Naive thymus-derived CD8-positive, alpha-beta T cell (primary cell): ENCODE measurements around the gene MATN1. TPM values are rescaled to one million over a fixed set of nuclear protein-coding genes. Genes with fewer than 3 reads are reported as not detected.

Experiments
- ATAC-seq, 2 donors: fragments of 150-1000 bp; cut with Tn5 transposase in 1 of 2; sonication (Bioruptor Pico), chemical (Tn5 transposase) in 1 of 2; 1 replicate in 1 of 2; 2 replicates in 1 of 2; pipeline ENCODE4 v1.10.0; 2021; ENCODE audit warnings: mild to moderate bottlenecking in 2 of 2, moderate library complexity in 2 of 2
- POLR2A ChIA-PET: fragments of 350-600 bp; sonication (Branson Sonifier 250); formaldehyde crosslinking; loops from one replicate; lab custom pipeline; 2021; ENCODE audit warnings: antibody characterized with exemption; lab: Charles Lee
- DNase-seq, 10 donors: peaks; one replicate each; pipeline versions ENCODE4 v3.0.0 to v3.0.0-alpha.2; 2020 to 2022
- H3K27ac Mint-ChIP-seq, 10 donors: one replicate each; pipeline ENCODE4 v1.8.0; 2020 to 2022; ENCODE audit warnings: mild to moderate bottlenecking in 10 of 10, mixed read lengths in 10 of 10, moderate library complexity in 4 of 10, inconsistent platforms in 1 of 10
- H3K27me3 Mint-ChIP-seq, 5 donors: one replicate each; pipeline ENCODE4 v1.8.0; 2021 to 2022; ENCODE audit warnings: mixed read lengths in 5 of 5
- H3K36me3 Mint-ChIP-seq, 3 donors: one replicate each; pipeline ENCODE4 v1.8.0; 2020 to 2022; ENCODE audit warnings: mixed read lengths in 3 of 3, mild to moderate bottlenecking in 2 of 3, inconsistent platforms in 1 of 3
- H3K4me1 Mint-ChIP-seq, 4 donors: one replicate each; pipeline ENCODE4 v1.8.0; 2021 to 2022; ENCODE audit warnings: mixed read lengths in 4 of 4
- H3K4me3 Mint-ChIP-seq, 10 donors: one replicate each; pipeline ENCODE4 v1.8.0; 2020 to 2022; ENCODE audit warnings: mild to moderate bottlenecking in 10 of 10, mixed read lengths in 10 of 10, moderate library complexity in 6 of 10, inconsistent platforms in 1 of 10
- H3K9me3 Mint-ChIP-seq, 9 donors: one replicate each; pipeline ENCODE4 v1.8.0; 2020 to 2022; ENCODE audit warnings: mixed read lengths in 9 of 9, mild to moderate bottlenecking in 3 of 9, inconsistent platforms in 1 of 9, moderate library complexity in 1 of 9
- polyA plus RNA-seq, 3 donors: library from polyadenylated mRNA; unstranded; fragments of 300-500 nt; fragmentation: Illumina TruSeq; gene quantifications; one replicate each; pipeline ENCODE4 v1.2.3, GENCODE V29; 2021
- total RNA-seq, 8 experiments: library from RNA in 2 of 8; stranded (reverse) in 2 of 8; gene quantifications; one replicate each; pipeline ENCODE4 v1.2.3 and lab custom pipeline; 2021 to 2026

Gene MATN1
- total and polyA plus RNA-seq, 5 experiments from 2014 or later, result 0.07 to 0.96 (median 0.47) TPM; not detected in 2

DNA sequence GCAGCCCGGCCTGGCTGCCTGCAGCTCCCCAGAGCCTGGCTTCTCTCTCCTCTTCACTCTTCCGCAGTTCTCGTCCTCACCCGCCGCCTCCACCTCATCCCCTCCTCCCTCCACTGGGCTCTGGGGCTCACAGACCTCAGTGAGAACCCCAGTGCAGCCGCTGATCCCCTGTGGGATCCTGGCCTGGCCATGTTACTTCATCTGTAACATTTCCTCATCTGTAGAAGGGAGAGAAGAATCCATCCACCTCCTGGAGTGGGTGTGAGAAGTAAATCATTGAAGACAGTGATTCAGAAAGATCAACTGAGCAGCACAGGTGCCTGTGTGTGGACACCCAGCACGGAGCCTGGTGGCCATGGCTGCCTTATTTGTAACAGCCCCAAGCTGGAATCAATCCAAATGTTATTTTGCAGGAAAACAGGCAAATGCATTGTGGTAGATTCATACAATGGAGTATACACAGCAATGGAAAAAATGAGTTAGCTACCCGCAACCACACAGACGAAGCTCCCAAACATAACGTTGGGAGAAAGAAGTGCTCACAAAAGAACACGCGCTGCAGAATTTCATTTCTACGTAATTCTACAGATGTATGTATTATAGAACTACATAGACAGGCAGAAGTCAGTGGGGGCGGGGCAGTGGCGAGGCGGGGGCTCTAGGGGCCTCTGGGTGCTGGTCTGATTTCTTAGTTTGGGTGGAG is 25.5 kb upstream of the MATN1 start:
- no peaks in the 10 kb centered on the region for H3K9me3 Mint-ChIP-seq
- H3K4me1 Mint-ChIP-seq, result peaks cover 63 to 100% (median 98%) of the 10 kb centered on the region in 4 donors
- peaks cover 0 to 46% (median 6%) of the 10 kb centered on the region in 3 donors for H3K36me3 Mint-ChIP-seq
- peak overlapping the region; percentile 90 to 99 (median 99) for H3K27ac Mint-ChIP-seq
- DNase-seq (peak in 1 of 10 donors; percentile 38), ATAC-seq (peak in 1 of 2 donors; percentile 16)
- peak overlapping the region; percentile 75 to 100 (median 98) for H3K4me3 Mint-ChIP-seq
- POLR2A ChIA-PET, result interaction anchor here (1.0 to 41.4 kb wide), 4 partner anchors 7 to 34 kb away, joined by 4 to 1432 read pairs (median 718); partner anchors contain the start of genes LAPTM5 and MATN1
- H3K27me3 Mint-ChIP-seq, result no peaks in the 10 kb centered on the region

DNA sequence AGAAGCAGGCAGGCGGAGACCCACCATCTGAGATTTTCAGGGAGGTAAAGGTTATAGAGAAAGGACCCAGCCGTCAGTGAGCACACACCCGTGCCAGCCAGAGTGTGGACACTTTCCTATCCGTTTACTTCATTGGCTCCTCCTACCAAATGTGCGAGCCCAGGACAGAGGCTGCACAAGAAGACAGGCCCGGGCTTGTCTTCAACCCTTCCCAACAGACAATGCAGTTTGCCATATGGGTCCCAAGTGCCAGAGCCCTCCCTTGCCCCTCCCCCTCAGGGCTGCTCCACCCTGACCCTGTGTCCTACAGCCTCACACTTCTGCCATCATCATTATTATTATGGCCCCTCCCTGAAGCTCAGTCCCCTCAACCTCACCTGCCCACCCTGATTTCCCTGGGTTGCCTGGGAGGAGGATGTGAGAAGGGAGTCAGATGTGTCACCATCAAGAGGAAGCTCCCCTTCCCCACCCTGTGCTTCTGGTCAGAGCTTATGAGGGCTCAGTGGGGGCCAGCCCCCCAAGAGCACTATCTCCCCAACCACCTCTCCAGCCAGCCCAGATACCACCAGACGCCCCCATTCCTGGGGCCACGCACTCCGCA is 24.8 kb upstream of the MATN1 start:
- POLR2A ChIA-PET, result interaction anchor here (1.1 to 41.4 kb wide), 3 partner anchors 7 to 34 kb away, joined by 4 to 1432 read pairs (median 1432); partner anchors contain the start of genes LAPTM5 and MATN1
- peak overlapping the region; percentile 90 to 99 (median 99) for H3K27ac Mint-ChIP-seq
- no peaks in the 10 kb centered on the region for H3K27me3 Mint-ChIP-seq
- ATAC-seq (no peak), DNase-seq (no peak)
- no peaks in the 10 kb centered on the region for H3K9me3 Mint-ChIP-seq
- peak overlapping the region; percentile 75 to 100 (median 98) for H3K4me3 Mint-ChIP-seq
- H3K36me3 Mint-ChIP-seq, result peaks cover 0 to 44% (median 6%) of the 10 kb centered on the region in 3 donors
- H3K4me1 Mint-ChIP-seq, result peaks cover 62 to 100% (median 98%) of the 10 kb centered on the region in 4 donors

DNA sequence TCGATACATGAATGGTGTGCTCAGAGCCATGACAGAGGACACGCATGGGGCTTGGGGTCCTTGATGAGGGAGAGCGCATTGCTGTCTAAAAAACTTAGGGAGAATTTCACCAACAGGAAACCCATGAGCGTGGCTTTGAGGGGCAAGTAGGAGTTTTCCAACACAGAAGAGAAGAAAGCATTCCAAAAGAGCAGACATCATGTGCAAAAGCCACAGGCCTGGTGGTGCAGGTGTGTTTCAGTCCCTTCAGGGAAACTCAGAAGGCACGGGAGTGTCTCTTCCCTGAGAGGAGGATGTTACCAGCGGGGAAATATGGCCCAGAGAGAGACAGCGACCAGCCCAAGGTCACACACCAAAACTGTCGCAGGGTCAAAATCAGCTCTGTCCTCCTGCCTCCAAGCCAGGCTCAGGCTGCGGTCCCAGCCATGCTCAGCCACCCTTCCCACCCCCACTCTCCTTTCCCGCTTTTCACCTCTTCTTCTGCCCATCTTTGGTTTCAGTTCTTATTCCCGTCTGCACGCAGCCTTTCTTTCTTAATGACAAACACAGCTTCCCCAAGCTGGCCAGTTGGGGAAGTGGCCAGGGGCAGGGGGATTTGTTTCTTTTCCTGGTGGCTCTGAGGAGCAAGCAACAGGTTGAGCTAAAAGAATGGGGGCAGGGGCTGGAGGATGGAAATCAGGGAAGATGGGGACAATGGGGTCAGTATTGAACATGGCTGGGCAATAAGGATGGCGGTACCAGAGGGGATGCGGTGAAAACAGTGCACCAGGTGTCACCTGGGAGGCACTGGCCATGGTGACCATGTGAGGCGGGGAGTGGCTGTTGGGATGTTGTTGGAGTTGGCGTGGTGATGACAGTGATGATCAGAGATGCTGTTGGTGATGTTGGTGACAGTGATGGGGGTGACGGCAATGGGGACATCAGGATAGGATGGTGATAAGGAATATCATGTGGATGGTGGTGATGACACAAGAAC is 23.9 kb upstream of the MATN1 start:
- Mint-ChIP-seq H3K4me3 (peak overlapping the region; percentile 72 to 100 (median 98)), H3K4me1 (peaks cover 61 to 100% (median 99%) of the 10 kb centered on the region in 4 donors), H3K36me3 (peaks cover 0 to 41% (median 6%) of the 10 kb centered on the region in 3 donors), H3K27me3 (no peaks in the 10 kb centered on the region), H3K9me3 (no peaks in the 10 kb centered on the region), H3K27ac (peak overlapping the region; percentile 90 to 99 (median 99))
- no peak for ATAC-seq
- DNase-seq, result no peak
- POLR2A ChIA-PET, result interaction anchor here (0.7 to 41.4 kb wide), 4 partner anchors 8 to 249 kb away, joined by 3 to 1432 read pairs (median 718); partner anchors contain the start of genes LAPTM5 and MATN1

DNA sequence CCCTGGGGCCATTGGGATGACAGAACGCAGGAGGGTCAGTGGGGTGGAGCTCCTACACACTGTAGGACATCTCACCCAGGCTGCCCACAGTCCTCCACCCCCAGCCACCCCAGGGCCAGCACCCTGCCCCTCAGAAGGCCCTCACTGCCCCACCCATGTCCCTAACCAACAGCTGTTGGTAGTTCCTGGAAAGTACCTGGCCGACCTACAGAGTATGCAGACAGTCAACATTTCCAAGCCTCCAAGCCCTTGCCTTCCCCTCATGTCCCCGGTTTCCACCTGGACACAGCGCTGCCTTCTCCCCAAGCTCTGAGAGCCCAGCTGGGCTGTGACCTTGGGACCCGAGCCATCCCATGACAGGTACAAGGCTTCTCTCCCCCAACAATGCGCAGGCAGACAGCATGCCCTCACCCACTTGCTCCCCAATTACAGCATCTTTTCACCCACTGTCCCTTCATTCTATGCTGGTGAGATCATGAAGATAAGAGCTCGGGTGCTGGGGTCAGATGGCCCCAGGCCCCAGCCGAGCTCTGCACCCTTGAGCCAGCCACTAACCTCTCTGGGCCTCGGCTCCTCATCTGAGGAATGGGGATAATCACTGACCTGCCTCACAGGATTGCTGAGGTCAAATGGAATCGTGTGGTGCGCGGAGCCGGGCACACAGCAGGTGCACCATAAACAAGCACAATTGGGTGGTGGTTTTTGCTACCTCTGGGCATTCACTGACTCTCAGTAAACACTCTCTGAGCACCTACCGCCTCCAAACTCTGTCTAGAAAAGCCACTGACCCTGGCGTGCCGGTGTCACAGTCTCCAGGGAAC is 23.0 kb upstream of the MATN1 start:
- Mint-ChIP-seq H3K36me3 (peaks cover 0 to 44% (median 9%) of the 10 kb centered on the region in 3 donors), H3K27ac (peak overlapping the region; percentile 90 to 99 (median 99)), H3K4me1 (peaks cover 64 to 100% (median 99%) of the 10 kb centered on the region in 4 donors), H3K4me3 (peak overlapping the region; percentile 72 to 100 (median 98)), H3K9me3 (no peaks in the 10 kb centered on the region), H3K27me3 (no peaks in the 10 kb centered on the region)
- POLR2A ChIA-PET, result interaction anchor here (30.9 to 41.4 kb wide), 2 partner anchors 9 kb away, joined by 1432 read pairs; partner anchors contain the start of genes LAPTM5 and MATN1
- ATAC-seq (no peak), DNase-seq (no peak)

DNA sequence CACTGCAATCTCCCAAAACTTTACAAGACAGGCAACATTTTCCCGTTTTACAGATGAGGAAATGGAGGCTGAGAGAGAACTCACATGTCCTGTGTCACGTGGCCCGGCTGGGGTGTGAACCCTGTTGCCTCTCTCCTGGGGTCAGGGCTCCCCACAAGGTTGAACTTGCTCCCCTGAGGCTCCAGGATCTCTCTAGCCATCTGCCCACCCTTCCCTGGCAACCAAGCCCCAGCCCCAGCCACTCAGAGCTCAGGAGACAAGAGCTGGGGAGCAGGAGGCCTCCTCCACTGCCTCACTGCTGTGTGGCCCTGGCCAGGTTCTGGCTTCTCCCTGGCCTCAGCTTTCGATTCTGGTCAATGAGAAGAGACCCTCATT is 22.4 kb upstream of the MATN1 start:
- DNase-seq (no peak), ATAC-seq (no peak)
- no peaks in the 10 kb centered on the region for H3K27me3 Mint-ChIP-seq
- no peaks in the 10 kb centered on the region for H3K9me3 Mint-ChIP-seq
- peaks cover 0 to 50% (median 15%) of the 10 kb centered on the region in 3 donors for H3K36me3 Mint-ChIP-seq
- peak overlapping the region; percentile 72 to 100 (median 98) for H3K4me3 Mint-ChIP-seq
- H3K4me1 Mint-ChIP-seq, result peaks cover 70 to 100% (median 99%) of the 10 kb centered on the region in 4 donors
- POLR2A ChIA-PET, result interaction anchor here (1.5 to 41.4 kb wide), 3 partner anchors 8 to 1819 kb away, joined by 3 to 1432 read pairs (median 1432); partner anchors contain the start of genes LAPTM5 and MATN1
- peak overlapping the region; percentile 90 to 99 (median 99) for H3K27ac Mint-ChIP-seq

DNA sequence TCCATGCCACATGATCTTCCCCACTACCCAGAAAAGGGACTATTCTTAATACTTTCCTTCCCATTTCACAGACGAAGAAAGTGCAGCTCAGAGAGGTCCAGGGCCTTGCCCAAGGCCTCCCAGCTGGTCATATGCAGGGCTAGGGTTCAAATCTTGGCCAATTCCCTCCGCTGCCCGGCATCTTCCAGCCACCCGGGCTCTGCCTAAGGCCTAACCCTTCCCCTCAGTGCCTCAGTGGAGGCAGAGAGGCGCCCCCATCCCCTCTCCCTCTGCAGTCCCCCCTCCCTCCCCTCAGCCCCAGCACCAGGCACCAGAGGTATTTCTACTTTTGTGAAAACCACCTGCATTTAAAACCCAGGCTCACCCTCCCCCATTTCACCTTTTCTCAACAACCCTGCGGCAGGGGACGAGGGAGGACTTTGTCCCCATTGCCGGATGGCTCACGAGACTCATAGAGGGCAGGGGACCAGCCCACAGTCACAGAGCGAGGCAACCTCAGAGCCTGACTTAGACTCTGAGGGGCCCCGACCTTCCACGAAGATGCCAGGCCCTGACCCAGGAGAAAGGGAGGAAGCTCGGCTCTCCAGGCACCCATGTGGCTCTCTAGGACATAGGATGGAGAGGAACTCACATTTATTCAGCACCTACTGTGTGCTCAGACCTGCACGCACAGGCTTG is 21.9 kb upstream of the MATN1 start:
- H3K27me3 Mint-ChIP-seq, result no peaks in the 10 kb centered on the region
- H3K9me3 Mint-ChIP-seq, result no peaks in the 10 kb centered on the region
- ATAC-seq (no peak), DNase-seq (no peak)
- H3K4me3 Mint-ChIP-seq, result peak overlapping the region; percentile 72 to 100 (median 98)
- peaks cover 75 to 100% (median 99%) of the 10 kb centered on the region in 4 donors for H3K4me1 Mint-ChIP-seq
- POLR2A ChIA-PET, result interaction anchor here (0.6 to 41.4 kb wide), 4 partner anchors 8 to 1818 kb away, joined by 3 to 1432 read pairs (median 718); partner anchors contain the start of genes LAPTM5 and MATN1
- H3K27ac Mint-ChIP-seq, result peak overlapping the region; percentile 90 to 99 (median 99)
- H3K36me3 Mint-ChIP-seq, result peaks cover 0 to 56% (median 21%) of the 10 kb centered on the region in 3 donors

DNA sequence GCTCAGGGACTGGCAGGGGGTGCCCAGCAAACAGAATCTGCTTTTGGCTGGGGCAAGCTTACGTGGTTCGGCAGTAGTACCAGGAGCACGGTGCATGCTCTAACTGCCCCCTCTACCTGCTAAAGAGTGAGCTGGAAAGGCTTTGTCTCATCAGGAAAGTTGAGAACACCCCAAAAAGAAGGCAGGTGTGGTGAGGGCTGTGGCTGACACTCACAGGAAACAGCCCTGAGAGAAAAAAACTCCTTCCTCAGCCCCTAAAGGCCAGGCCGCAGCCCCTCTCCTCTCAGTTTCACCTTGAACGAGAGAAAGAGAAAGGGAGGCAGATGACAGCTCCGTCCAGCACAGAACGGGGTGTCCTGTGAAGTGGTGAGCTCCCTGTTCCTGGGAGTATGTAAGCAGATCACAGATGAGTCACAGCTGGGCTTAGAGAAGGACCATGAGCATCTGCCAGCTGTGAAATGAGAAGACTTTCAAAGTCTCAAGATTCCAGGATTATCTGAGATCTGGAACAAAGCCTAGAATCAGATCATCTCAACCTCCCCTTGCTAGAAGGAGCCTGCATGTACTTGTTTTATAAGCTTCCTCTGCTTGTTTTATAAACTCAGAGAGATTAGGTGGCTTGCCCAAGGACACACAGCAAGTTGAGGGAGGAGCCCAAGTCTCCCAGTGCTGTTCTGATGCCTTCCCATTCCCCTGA is 20.8 kb upstream of the MATN1 start:
- Mint-ChIP-seq H3K9me3 (no peaks in the 10 kb centered on the region), H3K4me1 (peaks cover 68 to 100% (median 99%) of the 10 kb centered on the region in 4 donors), H3K36me3 (peaks cover 0 to 58% (median 19%) of the 10 kb centered on the region in 3 donors), H3K27me3 (no peaks in the 10 kb centered on the region), H3K27ac (peak overlapping the region; percentile 90 to 99 (median 99)), H3K4me3 (peak overlapping the region; percentile 72 to 99 (median 94))
- ATAC-seq (peak; percentile 43 to 62), DNase-seq (peak in 4 of 10 donors; percentile 45 to 73 (median 52))
- POLR2A ChIA-PET, result interaction anchor here (0.6 to 41.4 kb wide), 9 partner anchors 6 to 1817 kb away, joined by 3 to 1432 read pairs (median 5); partner anchors contain the start of genes KPNA6, LAPTM5 and MATN1

GRCh38 chr1:30743584-30744059 is 20.2 kb upstream of the MATN1 start:
- peak; percentile 51 to 92 (median 78) for DNase-seq

DNA sequence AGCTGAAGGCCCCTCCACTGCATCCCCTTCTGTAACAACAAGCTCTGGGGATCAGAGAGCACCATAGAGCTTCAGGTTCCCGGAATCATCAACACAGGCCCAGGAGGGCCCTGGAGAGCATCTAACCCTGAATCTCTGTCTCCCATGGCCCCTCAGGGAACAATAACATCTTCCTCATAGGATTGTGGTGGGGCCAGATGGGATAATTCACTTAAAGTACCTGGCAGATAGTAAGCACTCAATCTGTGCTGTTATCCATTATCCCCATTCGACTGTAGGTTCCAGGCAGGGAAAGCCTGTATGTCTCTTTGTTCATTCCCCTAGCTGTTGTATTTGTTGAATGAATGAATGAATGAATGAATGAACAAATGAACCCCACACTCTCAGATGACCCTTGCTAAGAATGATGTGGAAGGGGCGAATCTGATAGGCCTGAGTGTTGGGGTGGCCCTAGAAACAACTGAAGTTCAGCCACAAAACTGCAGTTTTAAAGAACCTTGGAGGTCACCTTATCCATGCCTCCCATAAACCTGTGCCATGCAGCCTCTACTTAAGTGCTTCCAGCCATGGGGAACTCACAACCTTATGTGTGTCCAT is 19.7 kb upstream of the MATN1 start:
- H3K9me3 Mint-ChIP-seq, result peaks cover 0 to 3% (median 0%) of the 10 kb centered on the region in 9 donors
- peak overlapping the region; percentile 90 to 99 (median 99) for H3K27ac Mint-ChIP-seq
- DNase-seq (no peak), ATAC-seq (no peak)
- H3K4me1 Mint-ChIP-seq, result peaks cover 64 to 100% (median 98%) of the 10 kb centered on the region in 4 donors
- H3K27me3 Mint-ChIP-seq, result no peaks in the 10 kb centered on the region
- POLR2A ChIA-PET, result interaction anchor here (0.6 to 41.4 kb wide), 6 partner anchors 5 to 1637 kb away, joined by 3 to 1432 read pairs (median 14); partner anchors contain the start of genes LAPTM5 and MATN1
- peak overlapping the region; percentile 72 to 99 (median 94) for H3K4me3 Mint-ChIP-seq
- peaks cover 4 to 59% (median 29%) of the 10 kb centered on the region in 3 donors for H3K36me3 Mint-ChIP-seq

More at GRCh38 chr1:30743584-30744059, 20.2 kb upstream of the MATN1 start:
- POLR2A ChIA-PET, result interaction anchor here (0.6 to 41.4 kb wide), 9 partner anchors 6 to 1765 kb away, joined by 3 to 1432 read pairs (median 5); partner anchors contain the start of genes KPNA6, LAPTM5 and MATN1
- Mint-ChIP-seq H3K36me3 (peaks cover 3 to 58% (median 23%) of the 10 kb centered on the region in 3 donors), H3K9me3 (peaks cover 0 to 1% (median 0%) of the 10 kb centered on the region in 9 donors), H3K4me1 (peaks cover 65 to 100% (median 99%) of the 10 kb centered on the region in 4 donors), H3K27me3 (no peaks in the 10 kb centered on the region), H3K27ac (peak overlapping the region; percentile 90 to 99 (median 99)), H3K4me3 (peak overlapping the region; percentile 72 to 99 (median 94))
- peak; percentile 75 to 88 for ATAC-seq
